HL-60 (cell line): ENCODE results near the gene SLC25A4.

Source experiments
- DNase-seq, 2 experiments: peaks; one replicate each; pipeline ENCODE4 v3.0.0-alpha.2; 2010 to 2020; ENCODE audit warnings: low read depth in 1 of 2, low spot score in 1 of 2
- H3K27ac ChIP-seq: fragments of 250-450 bp; sonication (Bioruptor Pico); replicated peaks from 2 replicates; pipeline ENCODE4 v1.5.1; 2020; ENCODE audit warnings: mild to moderate bottlenecking, moderate library complexity
- H3K27me3 ChIP-seq: fragments of 250-450 bp; sonication (Bioruptor Pico); 2 replicates; pipeline ENCODE4 v1.5.1; 2021; ENCODE audit warnings: mild to moderate bottlenecking, moderate library complexity; ENCODE audit not compliant: insufficient read depth, poor library complexity, severe bottlenecking
- H3K4me3 ChIP-seq: replicated peaks from 2 replicates; pipeline ENCODE4 v1.5.1; 2011; ENCODE audit warnings: mild to moderate bottlenecking, control low read depth, low read length; ENCODE audit not compliant: insufficient read depth
- CTCF ChIP-seq: IDR thresholded peaks from one replicate; pipeline ENCODE4 v1.5.1; 2011; ENCODE audit warnings: low read length, control low read depth, inconsistent platforms; ENCODE audit not compliant: insufficient read depth
- GABPA ChIP-seq: IDR thresholded peaks from 2 replicates; pipeline ENCODE4 v1.6.1; 2012; ENCODE audit warnings: low read depth
- POLR2AphosphoS5 ChIP-seq: IDR thresholded peaks from 2 replicates; pipeline ENCODE4 v1.6.1; 2012; ENCODE audit warnings: low read depth
- REST ChIP-seq: IDR thresholded peaks from 2 replicates; pipeline ENCODE4 v1.6.1; 2012; ENCODE audit warnings: low read depth; ENCODE audit not compliant: insufficient replicate concordance
- SPI1 ChIP-seq: IDR thresholded peaks from 2 replicates; pipeline ENCODE4 v1.6.1; 2012; ENCODE audit warnings: low read depth, mild to moderate bottlenecking, borderline replicate concordance

SLC25A4 gene

GRCh38 chr4:185144601-185145240 lies 1.7 kb downstream of the SLC25A4 start:
- Histone ChIP-seq H3K4me3 (no peak overlapping the region), H3K27me3 (peaks cover 23% of the 10 kb centered on the region), H3K27ac (no peak overlapping the region)
- DNase-seq, result no peak
- no peak for TF ChIP-seq POLR2AphosphoS5
- no peak for TF ChIP-seq GABPA
- TF ChIP-seq SPI1, result no peak
- no peak for TF ChIP-seq CTCF

- peaks cover 22% of the 10 kb centered on the region for H3K27me3 ChIP-seq
- TF ChIP-seq CTCF (no peak), REST (no peak), GABPA (no peak), POLR2AphosphoS5 (no peak), SPI1 (no peak)
Measured at GRCh38 chr4:185145572-185145971, 2.5 kb downstream of the SLC25A4 start.

GRCh38 chr4:185149392-185149791 lies 6.3 kb downstream of the SLC25A4 start:
- Histone ChIP-seq H3K27ac (no peak overlapping the region), H3K4me3 (no peak overlapping the region), H3K27me3 (no peaks in the 10 kb centered on the region)
- DNase-seq, result no peak
- no peak for TF ChIP-seq CTCF
- no peak for TF ChIP-seq GABPA
- TF ChIP-seq POLR2AphosphoS5, result no peak
- TF ChIP-seq SPI1, result no peak
- TF ChIP-seq REST, result no peak

More at GRCh38 chr4:185145572-185145971, 2.5 kb downstream of the SLC25A4 start:
- no peak overlapping the region for H3K27ac ChIP-seq
- no peak overlapping the region for H3K4me3 ChIP-seq
- no peak for DNase-seq

- DNase-seq, result no peak
- no peak for TF ChIP-seq CTCF
- TF ChIP-seq POLR2AphosphoS5, result no peak
- no peak overlapping the region for H3K27ac ChIP-seq
Measured at GRCh38 chr4:185151296-185151695, 8.2 kb downstream of the SLC25A4 start.

More at GRCh38 chr4:185151296-185151695, 8.2 kb downstream of the SLC25A4 start:
- H3K4me3 ChIP-seq, result no peak overlapping the region
- H3K27me3 ChIP-seq, result no peaks in the 10 kb centered on the region
